Measurements from ENCODE around the gene RFX8.
A peak's percentile ranks its signal among the peaks of the same experiment; 100 is the strongest.

RFX8 gene

DNA sequence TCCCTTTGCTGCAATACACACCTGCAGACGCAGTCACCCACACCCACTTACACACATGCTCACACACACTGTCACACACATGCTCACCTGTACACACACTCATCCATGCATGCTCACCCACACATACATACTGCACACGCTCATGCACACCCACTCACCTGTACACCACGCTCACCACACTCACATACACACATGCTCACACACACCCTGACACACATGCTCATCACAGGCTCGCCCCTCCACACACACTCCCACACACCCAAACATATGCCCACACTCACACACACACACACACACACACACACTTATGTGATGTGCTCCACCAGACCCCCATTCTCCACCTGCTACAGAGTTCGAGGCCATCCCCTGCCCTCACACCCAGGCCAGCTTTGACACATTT, 64.8 kb downstream of the RFX8 start:
- no peak for DNase-seq (ENCODE audit: low read depth)

DNA sequence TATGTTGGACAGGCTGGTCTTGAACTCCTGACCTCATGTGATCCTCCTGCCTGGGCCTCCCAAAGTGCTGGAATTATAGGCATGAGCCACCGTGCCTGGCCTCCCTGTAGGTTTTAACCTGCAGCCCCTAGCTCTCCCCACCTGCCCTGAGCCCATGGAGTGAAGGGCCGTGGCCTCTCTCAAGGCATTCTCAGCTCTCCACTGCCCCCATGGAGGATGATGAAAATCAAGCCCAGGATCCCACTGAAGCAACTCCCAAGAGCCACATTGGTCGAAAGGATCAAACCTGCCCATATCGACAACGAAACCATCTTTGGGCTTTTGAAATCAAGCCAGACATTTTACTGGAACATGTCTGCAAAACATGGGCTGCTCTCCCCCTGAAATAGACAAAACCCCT, 65.2 kb downstream of the RFX8 start:
- no peak for DNase-seq (ENCODE audit: low read depth)

DNA sequence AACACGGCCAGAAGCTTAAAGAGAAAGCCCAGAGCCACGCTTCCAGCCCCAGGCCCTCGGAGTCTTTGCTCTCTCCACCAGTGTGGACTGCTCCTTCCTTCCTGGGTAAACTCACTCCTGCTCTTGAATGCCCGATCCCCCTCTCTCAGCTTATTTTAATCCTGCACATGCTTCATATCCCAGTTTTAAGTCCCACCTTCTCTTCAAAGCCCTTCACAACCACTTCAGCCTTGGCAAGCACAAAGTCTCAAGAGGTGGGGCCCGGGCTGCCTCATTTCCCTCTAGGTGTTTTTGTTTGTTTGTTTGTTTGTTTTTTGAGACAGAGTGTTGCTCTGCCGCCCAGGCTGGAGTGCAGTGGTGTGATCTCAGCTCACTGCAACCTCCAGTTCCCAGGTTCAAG, 66.0 kb downstream of the RFX8 start:
- DNase-seq (ENCODE audit: low read depth) = no peak

DNA sequence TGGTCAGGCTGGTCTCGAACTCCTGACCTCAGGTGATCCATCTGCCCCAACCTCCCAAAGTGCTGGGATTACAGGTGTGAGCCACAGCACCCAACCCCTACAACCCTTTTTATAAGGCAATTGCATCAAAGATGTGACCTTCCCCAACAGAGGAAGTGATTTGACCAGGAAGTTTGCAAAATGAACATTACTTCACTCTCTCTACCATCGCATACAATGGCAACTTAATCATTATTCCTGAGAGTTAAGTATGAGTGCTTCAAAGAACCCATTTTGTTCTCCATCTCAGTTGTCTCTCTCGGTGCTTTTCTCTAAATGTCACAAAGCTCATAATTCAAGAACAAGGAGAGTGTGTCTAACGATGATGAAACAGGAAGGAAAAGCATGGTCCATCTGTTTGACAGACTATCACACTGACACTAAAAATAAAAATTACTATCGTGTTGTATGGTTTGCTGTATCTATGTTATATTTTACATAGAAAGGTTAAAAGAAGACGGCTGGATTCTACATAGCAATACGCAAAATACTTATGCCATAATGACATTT, 69.5 kb downstream of the RFX8 start:
- DNase-seq (ENCODE audit: low read depth) = no peak

DNA sequence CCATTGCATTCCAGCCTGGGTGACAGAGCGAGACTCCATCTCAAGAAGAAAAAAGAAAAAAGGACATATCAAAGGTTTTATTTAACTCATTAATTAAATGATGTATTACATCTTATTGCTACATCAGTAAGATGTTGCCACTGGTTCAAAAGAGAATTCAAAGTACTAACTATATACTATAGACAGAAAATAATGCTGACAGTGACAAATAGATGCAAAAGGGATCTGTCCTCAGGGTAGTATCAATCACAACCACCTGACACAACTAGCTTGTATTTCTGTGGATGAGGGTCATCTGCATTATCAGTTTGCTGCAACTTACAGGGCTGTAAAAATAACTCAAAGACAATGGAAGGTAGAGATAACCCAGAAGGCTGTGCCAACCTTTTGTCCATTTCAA, 71.2 kb downstream of the RFX8 start:
- DNase-seq (ENCODE audit: low read depth) = no peak

DNA sequence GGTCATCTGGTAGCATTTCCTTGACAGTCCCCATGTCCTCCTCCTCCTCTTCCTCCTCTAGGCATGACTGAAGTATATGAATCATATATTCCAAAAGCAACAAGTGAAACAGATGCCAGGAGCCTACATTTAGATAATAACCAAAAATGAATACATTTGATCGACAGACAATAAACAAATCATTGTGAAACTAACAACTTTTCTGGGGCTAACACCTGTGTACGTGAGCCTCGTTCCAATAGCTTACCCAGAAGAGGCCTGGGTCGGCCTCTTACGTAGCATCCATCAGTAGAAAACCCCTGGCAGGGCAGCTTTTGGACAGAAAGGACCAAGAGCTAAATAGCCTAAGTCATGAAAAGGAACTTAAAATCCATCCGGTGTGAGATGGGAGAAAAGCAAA, 72.3 kb downstream of the RFX8 start:
- no peak for DNase-seq (ENCODE audit: low read depth)

DNA sequence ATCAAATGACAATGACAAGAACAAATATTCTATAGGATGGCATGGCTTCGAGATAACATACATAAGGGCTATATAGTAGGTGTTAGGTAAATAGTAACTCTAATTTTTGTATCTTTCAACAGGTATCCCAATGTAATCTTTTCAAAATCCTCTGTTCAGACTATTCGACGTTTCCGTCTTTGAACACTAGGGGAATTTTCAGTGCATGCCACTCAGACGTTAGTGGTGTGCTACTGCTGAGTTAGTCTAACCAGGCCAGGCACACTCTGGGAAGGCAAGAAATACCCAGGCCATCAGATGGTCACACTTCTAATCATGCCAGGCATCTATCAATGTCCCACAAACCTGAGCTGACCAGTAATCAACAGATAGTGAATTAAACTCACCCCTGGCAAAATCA, 73.0 kb downstream of the RFX8 start:
- no peak for DNase-seq (ENCODE audit: low read depth)

DNA sequence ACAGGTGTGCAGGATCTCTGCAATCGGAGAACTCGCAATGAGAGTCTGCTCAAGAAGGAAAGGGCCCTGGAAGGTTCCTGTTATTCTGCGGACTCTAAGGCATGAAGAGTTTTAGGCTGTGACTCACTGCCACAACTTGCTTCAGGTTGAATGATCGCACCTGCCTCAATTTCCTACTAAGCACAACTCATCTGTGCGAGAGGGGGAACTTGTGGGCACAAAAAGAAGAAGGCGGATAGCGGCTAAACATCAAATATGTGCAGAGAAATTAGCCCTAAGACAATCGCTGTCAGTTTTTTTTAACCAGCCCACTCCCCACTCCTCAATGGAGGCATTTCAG, 73.6 kb downstream of the RFX8 start:
- no peak for DNase-seq (ENCODE audit: low read depth)

DNA sequence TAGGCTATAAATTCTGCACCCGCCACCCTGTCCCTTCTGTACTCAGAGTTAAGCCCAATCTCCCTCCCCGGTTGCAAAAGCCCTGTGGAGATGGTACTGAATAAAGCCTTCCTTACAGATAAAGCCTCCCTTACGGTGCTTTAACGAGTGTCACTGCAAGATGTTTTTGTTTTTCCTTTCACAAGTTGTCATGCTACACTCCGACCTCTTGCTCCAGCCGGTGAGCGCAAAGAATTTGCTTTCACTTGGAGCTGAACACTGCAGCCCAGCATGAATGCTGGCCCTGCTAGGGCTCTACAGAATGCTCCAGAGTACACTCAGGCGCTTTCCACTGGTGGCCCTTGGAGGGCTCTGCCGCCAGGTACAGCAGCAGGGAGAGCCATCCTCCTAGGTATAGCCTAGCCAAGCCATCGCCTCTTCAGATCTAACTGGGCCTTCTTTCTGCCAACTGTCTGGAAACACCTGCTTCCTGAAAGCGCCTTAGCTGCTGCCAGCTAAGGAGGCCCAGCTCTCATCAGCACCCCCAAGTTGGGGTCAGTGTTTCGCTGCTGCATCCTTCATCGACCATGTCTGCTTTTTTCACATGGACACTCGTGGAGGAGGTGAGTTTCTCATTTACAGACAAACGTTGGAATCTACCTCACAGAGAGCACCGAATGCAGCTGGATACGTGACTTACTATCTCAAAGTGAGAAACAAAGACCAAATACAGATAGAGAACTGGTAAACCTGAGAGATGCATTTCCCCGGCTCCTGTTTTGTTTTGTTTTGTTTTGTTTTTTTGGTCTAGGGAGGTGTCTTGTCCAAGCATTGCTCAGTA, 74.2 kb downstream of the RFX8 start:
- DNase-seq (ENCODE audit: low read depth) = no peak

DNA sequence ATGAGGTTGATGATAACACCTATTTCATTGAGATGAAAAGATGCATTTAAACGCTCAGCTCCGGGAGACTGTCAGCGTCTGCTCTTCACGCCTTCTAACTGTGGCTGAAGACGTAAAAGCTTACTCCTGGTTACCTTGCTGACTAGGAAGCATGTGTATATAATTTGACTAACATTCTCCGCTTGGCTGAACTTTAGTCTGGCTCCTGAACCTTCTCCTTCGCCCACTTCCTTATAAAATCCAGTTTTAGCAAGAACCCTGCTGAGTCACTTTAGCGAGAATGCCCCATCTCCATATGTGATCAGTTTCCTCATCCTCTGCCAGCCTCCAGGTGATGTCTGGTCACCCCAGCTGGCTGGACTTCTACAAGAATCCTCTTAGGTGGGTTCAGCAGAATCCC, 74.9 kb downstream of the RFX8 start:
- DNase-seq (ENCODE audit: low read depth) = no peak

DNA sequence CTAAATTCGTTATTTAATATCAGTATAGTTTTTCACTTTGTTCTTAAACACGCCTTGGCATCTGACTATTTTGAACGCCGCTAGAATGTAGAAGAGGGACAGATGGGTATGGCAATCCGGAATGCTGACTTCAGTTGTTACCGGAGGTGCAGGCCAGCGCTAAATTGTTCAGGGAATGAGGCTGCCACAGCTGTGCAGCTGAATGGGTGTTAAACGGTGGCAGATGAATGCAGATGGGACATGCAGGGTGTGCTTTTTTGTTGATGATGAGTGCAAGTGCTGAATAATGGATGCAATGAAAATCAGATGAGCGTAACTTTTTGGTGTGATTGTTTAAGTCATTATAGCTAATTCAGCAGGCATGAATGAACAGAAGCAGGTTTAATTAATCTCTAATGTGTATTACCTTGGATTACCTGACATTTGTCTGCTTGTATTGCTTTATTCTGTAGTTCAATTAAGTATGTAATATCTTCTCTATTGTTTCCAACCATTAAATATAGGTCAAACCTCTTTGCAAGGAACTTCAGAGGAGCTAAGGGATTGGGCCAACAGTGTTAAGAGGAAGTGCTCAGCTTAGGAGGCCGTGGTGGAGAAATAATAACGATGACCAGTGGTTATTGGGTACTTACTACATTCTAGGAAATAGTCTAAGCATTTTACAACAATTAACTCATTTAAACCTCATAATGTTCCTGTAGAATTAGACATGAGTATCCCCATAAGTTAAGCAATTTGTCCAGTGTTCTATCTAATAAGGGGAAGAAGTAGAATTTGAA, 75.7 kb downstream of the RFX8 start:
- DNase-seq (ENCODE audit: low read depth) = no peak

DNA sequence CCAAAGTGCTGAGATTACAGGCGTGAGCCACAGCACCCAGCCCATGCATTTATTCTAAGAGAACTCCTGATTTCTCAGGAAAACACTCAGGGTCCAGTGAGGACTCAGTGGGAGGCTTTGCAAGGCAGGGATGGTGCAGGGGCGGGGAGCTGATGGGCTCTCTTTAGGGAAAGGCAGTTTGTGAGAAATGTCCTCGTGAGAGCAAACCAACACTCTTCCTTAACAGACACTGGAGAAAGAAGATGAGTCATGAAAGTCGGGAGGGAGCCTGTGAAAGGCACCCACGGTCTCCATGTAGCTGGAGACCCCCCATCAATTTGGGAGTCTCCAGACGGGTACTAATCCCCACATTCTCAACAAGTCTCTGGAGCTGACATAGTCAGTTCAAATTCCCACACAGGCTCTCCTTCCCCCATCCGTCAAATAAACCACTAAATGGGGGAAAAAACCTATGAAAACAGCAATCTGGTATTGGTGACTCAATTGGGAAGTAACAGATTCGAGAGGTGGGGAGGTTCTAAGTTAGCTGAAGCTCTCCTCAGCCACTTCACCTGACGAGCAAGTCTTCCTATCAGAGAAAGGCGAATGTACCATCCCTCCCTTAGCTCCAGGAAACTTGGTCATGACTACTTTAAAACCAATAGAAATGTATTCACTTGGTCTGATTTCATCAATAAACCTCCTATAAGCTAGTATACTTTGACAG, 76.6 kb downstream of the RFX8 start:
- no peak for DNase-seq (ENCODE audit: low read depth)

DNA sequence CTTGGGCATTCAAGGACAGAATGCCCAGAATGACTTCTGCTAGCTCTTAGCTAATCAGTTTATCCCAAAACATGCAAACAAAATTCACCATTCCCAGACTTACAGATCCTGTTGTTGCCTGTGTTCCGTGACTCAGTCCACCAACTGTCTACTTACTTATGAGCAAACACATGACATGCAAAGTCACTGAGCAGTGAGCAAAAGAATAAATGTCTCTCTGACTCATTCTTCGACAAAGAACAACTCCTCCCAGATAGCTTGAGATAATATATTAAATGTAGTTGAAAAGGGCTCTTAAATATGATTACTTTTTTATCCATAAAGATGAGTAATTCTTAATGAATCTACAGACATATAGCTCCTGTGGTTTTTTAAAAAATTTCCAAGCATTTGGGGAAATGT, 78.6 kb downstream of the RFX8 start:
- no peak for DNase-seq (ENCODE audit: low read depth)

DNA sequence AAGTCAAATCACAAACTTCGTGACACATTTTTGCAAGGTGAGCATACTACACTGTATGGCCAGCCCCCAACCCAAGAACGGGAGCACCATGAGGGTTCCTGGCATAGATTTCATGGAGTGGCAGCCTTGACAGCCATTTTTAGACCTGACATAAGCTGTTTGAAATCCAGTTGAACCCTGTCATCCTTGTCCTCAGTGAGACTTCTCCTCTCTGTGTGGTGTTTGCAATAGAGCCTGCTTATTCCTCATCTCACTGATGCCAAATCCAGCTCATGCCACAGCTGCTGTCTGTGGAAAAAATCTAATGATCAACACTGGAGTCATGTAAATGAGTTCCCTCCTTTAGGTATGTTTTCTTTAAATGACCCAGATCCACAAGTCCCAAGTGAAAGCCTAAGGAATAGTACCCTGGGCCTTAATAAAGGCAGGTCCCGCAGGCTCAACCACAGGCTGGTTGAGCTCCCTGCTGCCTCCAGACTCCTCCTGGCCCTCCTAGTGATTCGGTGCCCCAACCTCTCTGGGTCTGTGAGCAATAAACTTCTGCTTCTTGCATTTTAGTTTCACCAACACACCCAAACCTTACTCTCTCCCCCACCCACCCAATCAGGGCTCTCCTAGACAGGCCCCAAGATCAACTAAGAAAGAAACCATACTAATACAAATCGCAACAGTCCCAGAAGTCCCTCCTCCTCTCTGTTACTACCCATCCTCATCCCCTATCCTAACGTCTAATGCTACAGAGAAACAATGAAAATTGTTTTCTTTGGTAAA, 79.2 kb downstream of the RFX8 start:
- DNase-seq (ENCODE audit: low read depth) = no peak

DNA sequence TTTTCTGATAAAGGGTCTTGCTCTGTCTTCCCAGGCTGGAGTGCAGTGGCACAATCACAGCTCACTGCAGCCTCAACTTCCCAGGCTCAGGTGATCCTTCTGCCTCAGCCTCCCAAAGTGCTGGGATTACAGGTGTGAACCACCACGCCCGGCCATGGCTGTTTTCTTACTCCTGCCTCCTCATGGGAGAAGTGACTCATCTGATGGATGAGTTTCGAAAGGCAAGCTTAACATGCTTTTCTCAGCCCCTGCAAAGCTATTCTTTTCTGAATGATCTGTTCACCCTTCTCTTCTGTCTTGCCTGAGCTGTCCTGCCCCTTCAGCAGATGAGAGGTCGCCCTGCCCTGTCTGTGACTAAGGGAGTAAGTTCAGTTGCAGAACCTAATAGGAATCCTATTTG, 86.7 kb downstream of the RFX8 start:
- no peak for DNase-seq (ENCODE audit: low read depth)

DNA sequence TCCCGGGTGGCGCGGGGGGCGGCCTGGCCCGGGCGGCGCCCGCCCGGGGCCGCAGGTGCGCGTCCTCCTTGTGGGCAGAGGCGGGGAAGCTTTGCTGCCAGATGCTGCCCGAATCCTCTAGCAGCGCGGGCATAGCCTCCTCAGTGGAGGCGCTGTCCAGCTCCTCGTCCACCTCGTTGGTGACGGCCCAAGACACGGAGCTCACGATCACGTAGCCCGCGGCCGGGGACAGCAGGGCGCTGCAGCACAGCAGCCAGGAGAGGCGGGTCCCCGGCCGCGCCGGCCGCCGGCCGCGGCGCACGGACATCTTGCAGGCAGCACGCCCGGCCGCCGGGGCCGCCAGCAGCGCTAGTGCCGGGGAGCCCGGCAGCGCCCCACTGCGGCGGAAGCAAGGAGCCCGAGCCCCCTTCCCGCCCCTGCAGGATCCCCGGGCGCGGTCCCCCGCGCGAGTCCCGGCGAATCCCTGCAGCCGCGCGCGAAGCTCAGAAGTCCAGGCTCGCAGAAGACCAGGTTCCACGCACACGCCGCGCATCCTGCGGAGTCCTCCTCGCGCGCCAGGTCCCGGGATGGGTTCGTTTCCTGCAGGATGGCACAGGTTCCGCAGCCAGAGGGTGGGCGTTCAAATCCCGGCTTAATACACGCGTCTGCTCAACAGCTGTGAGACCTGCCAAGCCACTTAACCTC, 87.6 kb downstream of the RFX8 start, which contains the start of gene CREG2:
TSS of gene CREG2 (minus strand) at position 353 of the 684 bp plus-strand sequence. CDS start at position 307, 46 bp downstream.
- peak; percentile 31 for DNase-seq (ENCODE audit: low read depth)

DNA sequence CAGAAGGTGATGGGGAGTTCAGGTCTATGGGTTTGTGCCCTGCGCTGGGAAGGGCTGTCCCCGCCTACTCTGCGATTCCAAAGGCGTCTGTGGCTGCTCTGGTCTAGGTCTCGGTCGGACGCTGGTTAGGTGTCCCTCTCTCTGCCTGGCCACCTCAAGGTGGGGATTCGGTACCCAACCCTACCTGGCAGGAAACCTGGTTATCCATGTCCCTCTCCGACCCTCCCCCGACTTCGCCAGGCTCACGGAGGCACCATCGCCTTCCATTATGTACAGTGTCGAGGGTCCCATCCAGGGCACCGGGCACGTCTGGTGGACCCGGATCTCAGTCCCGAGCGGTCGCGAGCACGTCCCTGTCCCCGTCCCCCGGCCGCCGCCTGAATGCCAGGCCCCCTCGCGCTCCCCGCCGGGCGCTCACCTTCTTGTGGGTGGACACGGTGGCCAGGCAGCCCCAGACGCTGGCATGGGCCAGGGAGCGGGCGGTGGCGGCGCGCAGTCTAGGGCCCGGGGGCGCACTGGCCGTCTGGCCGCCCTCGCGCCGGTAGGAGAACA, 88.2 kb downstream of the RFX8 start:
- no peak for DNase-seq (ENCODE audit: low read depth)

DNA sequence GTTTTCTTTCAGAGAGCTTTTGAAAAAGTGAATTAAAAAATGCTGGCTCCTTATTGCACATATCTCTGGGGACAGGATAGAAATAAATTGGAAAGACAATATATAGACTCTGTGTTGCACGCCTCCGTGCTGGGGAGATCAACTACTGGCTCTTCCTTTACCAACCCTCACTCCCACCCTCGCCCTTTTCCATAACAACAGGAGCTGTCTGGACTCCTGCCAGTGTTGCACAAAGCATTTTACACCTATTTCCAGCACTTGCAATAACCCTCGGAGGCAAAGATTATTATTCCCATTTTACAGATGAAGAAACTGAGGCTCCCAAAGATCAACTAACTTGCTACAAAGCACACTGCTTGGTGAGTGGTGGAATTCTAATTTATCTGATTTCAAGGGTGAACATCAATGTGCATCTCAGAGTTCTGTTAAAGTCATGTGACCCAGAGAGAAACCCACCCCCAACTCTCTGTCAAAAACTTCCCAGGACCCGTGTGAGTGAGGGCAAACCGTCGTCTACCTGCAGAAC, 91.8 kb downstream of the RFX8 start:
- DNase-seq (ENCODE audit: low read depth) = no peak

DNA sequence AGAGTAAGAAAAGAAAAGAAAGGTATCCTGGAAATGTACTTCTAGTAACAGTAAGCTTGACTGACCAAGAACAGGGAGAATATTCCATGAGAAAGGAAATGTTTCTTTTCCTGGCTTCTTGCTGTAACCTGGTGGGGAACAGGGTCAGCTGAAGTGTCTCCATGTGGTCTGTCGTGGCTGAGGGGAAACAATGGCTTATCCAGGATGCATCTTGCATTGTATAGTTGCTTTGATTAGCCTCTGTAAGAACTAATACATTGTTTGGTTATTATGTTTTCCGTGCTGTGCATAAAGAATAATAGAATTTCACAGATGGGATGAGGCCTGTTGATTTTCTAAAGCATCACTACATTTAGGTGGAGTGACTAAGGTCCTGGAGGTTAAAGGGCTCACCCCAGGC, 92.5 kb downstream of the RFX8 start:
- no peak for DNase-seq (ENCODE audit: low read depth)

DNA sequence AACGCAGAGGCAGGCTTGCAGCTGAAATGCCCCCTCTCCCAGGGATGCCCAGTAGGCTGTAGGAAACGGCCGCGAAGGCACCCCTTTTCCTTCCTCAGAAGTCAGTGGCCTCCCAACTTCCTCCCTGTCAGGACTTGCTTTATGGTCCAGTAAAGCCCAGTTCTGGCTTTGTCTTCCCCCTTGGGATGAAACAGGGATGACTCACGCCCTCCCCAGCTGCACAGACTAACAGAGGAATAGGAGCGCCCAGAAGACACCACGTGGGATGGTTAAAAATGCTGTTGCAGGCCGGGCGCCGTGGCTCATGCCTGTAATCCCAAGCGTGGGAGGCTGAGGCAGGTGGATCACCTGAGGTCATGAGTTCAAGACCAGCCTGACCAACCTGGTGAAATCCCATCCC, 94.5 kb downstream of the RFX8 start:
- DNase-seq (ENCODE audit: low read depth) = no peak

DNA sequence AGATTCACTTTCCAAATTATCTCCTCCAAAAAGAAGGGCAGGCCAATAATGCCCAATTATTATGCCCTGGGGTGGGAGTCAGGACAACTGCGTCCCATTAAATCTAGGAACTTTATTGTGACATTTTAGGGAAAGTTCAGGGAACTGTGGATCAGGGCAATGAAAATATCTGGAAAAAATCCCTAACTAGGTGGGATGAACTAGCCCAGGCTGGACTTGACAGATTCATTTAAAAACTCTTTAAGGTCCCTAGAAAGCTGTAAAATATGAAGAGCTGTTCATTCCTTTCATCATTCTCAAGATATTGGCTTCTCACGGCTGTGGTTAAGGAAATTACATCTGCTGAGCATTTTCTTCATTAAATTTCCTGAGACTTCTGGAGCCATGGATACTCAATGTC, 95.8 kb downstream of the RFX8 start:
- no peak for DNase-seq (ENCODE audit: low read depth)

Data from T follicular helper cell (primary cell).